GM18511 (cell line): Measurements from ENCODE around the gene LEKR1.

Experiments
- ATAC-seq: cut with Tn5 transposase; IDR thresholded peaks from one replicate; pipeline ENCODE4 v1.9.1; 2021; ENCODE audit warnings: mild to moderate bottlenecking, moderate library complexity; ENCODE audit not compliant: unreplicated experiment

LEKR1 gene

GRCh38 chr3:156973954-156974353 lies 147.8 kb downstream of the LEKR1 start:
- ATAC-seq: no peak

GRCh38 chr3:156974931-156975330 lies 148.8 kb downstream of the LEKR1 start:
- no peak for ATAC-seq

GRCh38 chr3:156975721-156976120 lies 149.6 kb downstream of the LEKR1 start:
- ATAC-seq: no peak

GRCh38 chr3:156976933-156977332 lies 150.8 kb downstream of the LEKR1 start:
- no peak for ATAC-seq

- peak; percentile 95 for ATAC-seq
Measured at GRCh38 chr3:156978481-156978961, 152.4 kb downstream of the LEKR1 start.

- no peak for ATAC-seq
Measured at GRCh38 chr3:156981005-156981404, 154.9 kb downstream of the LEKR1 start.

GRCh38 chr3:156983559-156983958 lies 157.4 kb downstream of the LEKR1 start:
- ATAC-seq: no peak

GRCh38 chr3:156985711-156986110 lies 159.6 kb downstream of the LEKR1 start:
- no peak for ATAC-seq

GRCh38 chr3:156987946-156988345 lies 161.8 kb downstream of the LEKR1 start:
- ATAC-seq: no peak

GRCh38 chr3:156997351-156997750 lies 171.2 kb downstream of the LEKR1 start:
- no peak for ATAC-seq

GRCh38 chr3:157001221-157001957 lies 175.2 kb downstream of the LEKR1 start:
- no peak for ATAC-seq

GRCh38 chr3:157021679-157022078 lies 195.5 kb downstream of the LEKR1 start:
- no peak for ATAC-seq

GRCh38 chr3:157023226-157023625 lies 197.1 kb downstream of the LEKR1 start:
- no peak for ATAC-seq

GRCh38 chr3:157026091-157026490 lies 199.9 kb downstream of the LEKR1 start:
- ATAC-seq: no peak

GRCh38 chr3:157027861-157028745 lies 201.9 kb downstream of the LEKR1 start:
- ATAC-seq: no peak

- no peak for ATAC-seq
Measured at GRCh38 chr3:157029365-157029790, 203.2 kb downstream of the LEKR1 start.

- ATAC-seq: no peak
Measured at GRCh38 chr3:157030712-157031111, 204.6 kb downstream of the LEKR1 start.

- no peak for ATAC-seq
Measured at GRCh38 chr3:157033001-157033400, 206.8 kb downstream of the LEKR1 start.

GRCh38 chr3:157040456-157040855 lies 214.3 kb downstream of the LEKR1 start:
- ATAC-seq: no peak

GRCh38 chr3:157042226-157042625 lies 216.1 kb downstream of the LEKR1 start:
- no peak for ATAC-seq

- ATAC-seq: no peak
Measured at GRCh38 chr3:157043771-157044170, 217.6 kb downstream of the LEKR1 start.
